ENCODE results near the gene UNC93A. TPM values are rescaled to one million over a fixed set of nuclear protein-coding genes. Genes with fewer than 3 reads are reported as not detected.

UNC93A gene
- total RNA-seq, 3 donors from 2014 or later = not detected

DNA sequence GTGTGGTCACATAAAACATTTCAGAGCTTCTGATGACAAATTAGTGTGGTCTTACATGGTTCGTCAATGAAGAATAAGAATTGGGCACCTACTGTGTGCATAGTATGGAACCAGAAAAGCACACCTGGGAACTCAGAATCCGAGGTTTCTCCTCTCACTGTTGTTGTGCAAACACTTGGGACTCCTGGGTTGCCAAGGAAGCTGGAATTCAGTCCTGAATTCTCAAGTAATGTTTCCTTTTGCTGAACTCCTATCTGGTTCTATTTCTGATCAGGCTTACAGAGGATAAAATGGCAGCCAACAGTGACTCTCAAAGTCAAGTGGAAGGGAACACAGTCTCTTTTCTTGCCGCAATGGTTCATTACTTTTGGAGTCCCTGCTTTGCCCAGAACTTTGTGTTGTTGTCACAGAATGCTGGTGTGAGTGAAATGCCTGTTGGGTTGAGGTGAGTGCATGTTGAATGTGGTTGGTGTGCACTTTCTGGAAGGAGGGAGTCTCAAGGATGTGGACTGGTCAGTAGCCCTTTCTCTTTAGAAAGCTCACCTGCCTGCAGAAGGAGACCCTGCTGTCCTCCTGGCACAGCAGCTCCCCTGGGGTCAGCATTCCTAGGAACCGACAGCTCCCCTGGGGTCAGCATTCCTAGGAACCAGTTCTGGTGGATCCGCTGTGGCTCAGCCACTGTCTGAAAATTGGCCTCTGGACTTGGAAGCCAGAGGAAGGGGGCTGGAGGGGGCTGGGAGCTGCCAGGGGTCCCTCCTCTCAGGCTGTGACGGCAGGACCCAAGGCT lies 1.4 kb downstream of the UNC93A start:
- Histone ChIP-seq H3K27me3 (no peaks in the 10 kb centered on the region), H3K9me3 (no peaks in the 10 kb centered on the region), H3K36me3 (no peaks in the 10 kb centered on the region), H3K27ac (no peak overlapping the region), H3K4me1 (no peaks in the 10 kb centered on the region), H3K4me3 (no peak overlapping the region)
- no peak for DNase-seq (ENCODE audit: low spot score in 2 of 2)
- TF ChIP-seq CTCF (IDR thresholded peaks at IDR 0.05) (no peak), POLR2AphosphoS5 (IDR thresholded peaks at IDR 0.05) (no peak), POLR2A (IDR thresholded peaks at IDR 0.05) (no peak)
- intact Hi-C loops (cut with DNase I; ENCODE audit: low total_unique reads) = no loop called here

GRCh38 chr6:167293088-167293589 lies 2.0 kb downstream of the UNC93A start:
- H3K36me3 ChIP-seq = no peaks in the 10 kb centered on the region
- no peak overlapping the region for H3K4me3 ChIP-seq
- H3K9me3 ChIP-seq = no peaks in the 10 kb centered on the region
- H3K27me3 ChIP-seq = no peaks in the 10 kb centered on the region
- H3K4me1 ChIP-seq = no peaks in the 10 kb centered on the region
- no peak overlapping the region for H3K27ac ChIP-seq
- no peak for DNase-seq (ENCODE audit: low spot score in 2 of 2)
- no peak for TF ChIP-seq CTCF (IDR thresholded peaks at IDR 0.05)
- TF ChIP-seq POLR2AphosphoS5 (IDR thresholded peaks at IDR 0.05) = no peak
- no peak for TF ChIP-seq POLR2A (IDR thresholded peaks at IDR 0.05)
- intact Hi-C loops (cut with DNase I; ENCODE audit: low total_unique reads) = no loop called here

DNA sequence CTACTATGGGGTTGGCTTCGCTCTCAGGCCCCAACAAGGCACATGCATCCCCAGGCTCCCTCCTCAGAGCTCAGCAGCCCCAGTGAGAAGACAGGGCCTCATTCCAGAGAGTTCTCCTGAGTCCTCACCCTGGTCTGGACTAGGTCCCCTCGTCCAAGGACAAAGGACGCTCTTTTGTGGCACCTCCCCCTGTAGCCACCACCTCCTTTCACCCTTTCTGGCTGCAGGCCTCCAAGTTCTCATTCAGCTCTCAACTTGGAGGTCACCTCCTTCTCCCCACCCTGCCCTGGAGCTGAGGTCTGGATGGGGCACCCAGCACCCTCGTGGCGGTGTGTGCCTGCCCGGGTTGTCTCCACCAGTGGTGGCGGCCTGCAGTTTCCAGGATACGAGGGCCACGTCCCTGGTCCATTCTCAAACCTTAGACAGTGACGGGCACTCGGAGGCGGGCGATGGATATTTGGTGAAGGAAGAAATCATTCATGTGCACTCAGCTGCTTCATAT lies 2.5 kb downstream of the UNC93A start:
- Histone ChIP-seq H3K27me3 (no peaks in the 10 kb centered on the region), H3K36me3 (no peaks in the 10 kb centered on the region), H3K4me1 (no peaks in the 10 kb centered on the region), H3K9me3 (no peaks in the 10 kb centered on the region), H3K27ac (no peak overlapping the region), H3K4me3 (no peak overlapping the region)
- DNase-seq (ENCODE audit: low spot score in 2 of 2) = no peak
- intact Hi-C loops (cut with DNase I; ENCODE audit: low total_unique reads) = no loop called here
- TF ChIP-seq POLR2AphosphoS5 (IDR thresholded peaks at IDR 0.05) (no peak), POLR2A (IDR thresholded peaks at IDR 0.05) (no peak), CTCF (IDR thresholded peaks at IDR 0.05) (no peak)

DNA sequence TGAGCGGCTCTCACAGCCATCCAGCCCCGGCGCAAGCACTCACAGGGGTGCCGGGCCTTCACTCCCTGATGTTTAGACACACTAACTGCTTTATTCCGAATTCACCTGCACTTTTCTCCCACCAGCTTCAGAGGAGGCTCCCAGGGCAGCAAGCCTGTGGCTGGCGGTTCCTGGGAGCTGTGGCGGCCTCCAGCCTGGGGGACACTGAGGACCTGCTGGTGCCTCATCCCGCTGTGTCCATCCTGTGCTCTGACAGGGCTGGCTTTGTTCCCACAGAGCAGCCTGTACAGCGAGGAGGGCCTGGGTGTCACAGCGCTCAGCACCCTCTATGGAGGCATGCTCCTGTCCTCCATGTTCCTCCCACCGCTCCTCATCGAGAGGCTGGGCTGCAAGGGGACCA lies 3.1 kb downstream of the UNC93A start:
- H3K9me3 ChIP-seq = no peaks in the 10 kb centered on the region
- H3K4me3 ChIP-seq = no peak overlapping the region
- no peaks in the 10 kb centered on the region for H3K36me3 ChIP-seq
- no peak for DNase-seq (ENCODE audit: low spot score in 2 of 2)
- TF ChIP-seq CTCF (IDR thresholded peaks at IDR 0.05) (no peak), POLR2AphosphoS5 (IDR thresholded peaks at IDR 0.05) (no peak), POLR2A (IDR thresholded peaks at IDR 0.05) (no peak)
- H3K27ac ChIP-seq = no peak overlapping the region
- intact Hi-C loops (cut with DNase I; ENCODE audit: low total_unique reads) = no loop called here
- no peaks in the 10 kb centered on the region for H3K4me1 ChIP-seq
- H3K27me3 ChIP-seq = no peaks in the 10 kb centered on the region

All from breast epithelium (tissue), 4 donors.